GM23338 (cell line): ENCODE results near the gene PXDN.

Experiments
- CREB1 ChIP-seq: fragments of 250-450 bp; sonication (Bioruptor Pico); IDR thresholded peaks from 2 replicates; pipeline ENCODE4 v1.5.0; 2020; ENCODE audit warnings: low read depth, mild to moderate bottlenecking, moderate library complexity
- EZH2 ChIP-seq: fragments of 200-600 bp; sonication (generic); IDR thresholded peaks from one replicate; pipeline ENCODE4 v1.8.0; 2017; ENCODE audit warnings: antibody characterized with exemption, mild to moderate bottlenecking, low read depth; ENCODE audit not compliant: unreplicated experiment
- EZH2phosphoT487 ChIP-seq: fragments of 200-600 bp; sonication (generic); IDR thresholded peaks from one replicate; pipeline ENCODE4 v1.8.1; 2018; ENCODE audit warnings: antibody characterized with exemption; ENCODE audit not compliant: unreplicated experiment
- POLR2AphosphoS5 ChIP-seq: IDR thresholded peaks from 2 replicates; pipeline ENCODE4 v1.6.1; 2016; ENCODE audit warnings: antibody characterized with exemption, low read depth
- TF ChIP-seq, protein P1 (sequence below), 2 experiments: fragments of 200-600 bp in 1 of 2; sonication (generic) in 1 of 2; conservative IDR thresholded peaks; 2 replicates each; pipeline versions ENCODE4 v1.5.1 to v1.6.1; 2016 to 2017; ENCODE audit warnings: antibody characterized with exemption in 2 of 2, low read depth in 2 of 2, mild to moderate bottlenecking in 2 of 2, moderate library complexity in 1 of 2
- TF ChIP-seq, protein P2 (sequence below): IDR thresholded peaks from one replicate; pipeline ENCODE4 v1.6.1; 2018; ENCODE audit warnings: antibody characterized with exemption; ENCODE audit not compliant: unreplicated experiment

DNA sequence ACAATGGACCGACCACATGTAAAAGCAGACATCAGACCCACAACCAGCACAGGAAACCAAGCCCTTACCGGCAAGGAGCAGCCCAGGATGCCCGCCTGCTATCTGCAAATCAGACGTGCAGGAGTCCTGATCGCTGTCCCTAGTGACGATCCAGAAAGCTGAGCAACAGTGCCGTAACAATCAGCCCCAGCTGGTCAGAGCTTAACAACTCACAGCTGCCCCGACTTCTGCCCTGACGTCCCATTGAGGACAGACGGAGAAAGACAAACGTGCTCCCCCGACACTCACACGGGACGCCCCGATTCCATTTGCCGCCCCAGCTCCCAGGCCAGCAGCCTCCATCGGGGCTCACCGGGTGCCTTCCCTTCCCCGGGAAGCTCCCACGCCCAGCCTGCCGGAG is 39.8 kb upstream of the PXDN start:
- TF ChIP-seq, protein P1, sequence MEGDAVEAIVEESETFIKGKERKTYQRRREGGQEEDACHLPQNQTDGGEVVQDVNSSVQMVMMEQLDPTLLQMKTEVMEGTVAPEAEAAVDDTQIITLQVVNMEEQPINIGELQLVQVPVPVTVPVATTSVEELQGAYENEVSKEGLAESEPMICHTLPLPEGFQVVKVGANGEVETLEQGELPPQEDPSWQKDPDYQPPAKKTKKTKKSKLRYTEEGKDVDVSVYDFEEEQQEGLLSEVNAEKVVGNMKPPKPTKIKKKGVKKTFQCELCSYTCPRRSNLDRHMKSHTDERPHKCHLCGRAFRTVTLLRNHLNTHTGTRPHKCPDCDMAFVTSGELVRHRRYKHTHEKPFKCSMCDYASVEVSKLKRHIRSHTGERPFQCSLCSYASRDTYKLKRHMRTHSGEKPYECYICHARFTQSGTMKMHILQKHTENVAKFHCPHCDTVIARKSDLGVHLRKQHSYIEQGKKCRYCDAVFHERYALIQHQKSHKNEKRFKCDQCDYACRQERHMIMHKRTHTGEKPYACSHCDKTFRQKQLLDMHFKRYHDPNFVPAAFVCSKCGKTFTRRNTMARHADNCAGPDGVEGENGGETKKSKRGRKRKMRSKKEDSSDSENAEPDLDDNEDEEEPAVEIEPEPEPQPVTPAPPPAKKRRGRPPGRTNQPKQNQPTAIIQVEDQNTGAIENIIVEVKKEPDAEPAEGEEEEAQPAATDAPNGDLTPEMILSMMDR (conservative IDR thresholded peaks at IDR 0.05; ENCODE audit: low read depth in 2 of 2): no peak
- TF ChIP-seq EZH2phosphoT487: no peak
- no peak for TF ChIP-seq EZH2
- TF ChIP-seq CREB1 (CRISPR knock-in tag): no peak
- TF ChIP-seq, protein P2, sequence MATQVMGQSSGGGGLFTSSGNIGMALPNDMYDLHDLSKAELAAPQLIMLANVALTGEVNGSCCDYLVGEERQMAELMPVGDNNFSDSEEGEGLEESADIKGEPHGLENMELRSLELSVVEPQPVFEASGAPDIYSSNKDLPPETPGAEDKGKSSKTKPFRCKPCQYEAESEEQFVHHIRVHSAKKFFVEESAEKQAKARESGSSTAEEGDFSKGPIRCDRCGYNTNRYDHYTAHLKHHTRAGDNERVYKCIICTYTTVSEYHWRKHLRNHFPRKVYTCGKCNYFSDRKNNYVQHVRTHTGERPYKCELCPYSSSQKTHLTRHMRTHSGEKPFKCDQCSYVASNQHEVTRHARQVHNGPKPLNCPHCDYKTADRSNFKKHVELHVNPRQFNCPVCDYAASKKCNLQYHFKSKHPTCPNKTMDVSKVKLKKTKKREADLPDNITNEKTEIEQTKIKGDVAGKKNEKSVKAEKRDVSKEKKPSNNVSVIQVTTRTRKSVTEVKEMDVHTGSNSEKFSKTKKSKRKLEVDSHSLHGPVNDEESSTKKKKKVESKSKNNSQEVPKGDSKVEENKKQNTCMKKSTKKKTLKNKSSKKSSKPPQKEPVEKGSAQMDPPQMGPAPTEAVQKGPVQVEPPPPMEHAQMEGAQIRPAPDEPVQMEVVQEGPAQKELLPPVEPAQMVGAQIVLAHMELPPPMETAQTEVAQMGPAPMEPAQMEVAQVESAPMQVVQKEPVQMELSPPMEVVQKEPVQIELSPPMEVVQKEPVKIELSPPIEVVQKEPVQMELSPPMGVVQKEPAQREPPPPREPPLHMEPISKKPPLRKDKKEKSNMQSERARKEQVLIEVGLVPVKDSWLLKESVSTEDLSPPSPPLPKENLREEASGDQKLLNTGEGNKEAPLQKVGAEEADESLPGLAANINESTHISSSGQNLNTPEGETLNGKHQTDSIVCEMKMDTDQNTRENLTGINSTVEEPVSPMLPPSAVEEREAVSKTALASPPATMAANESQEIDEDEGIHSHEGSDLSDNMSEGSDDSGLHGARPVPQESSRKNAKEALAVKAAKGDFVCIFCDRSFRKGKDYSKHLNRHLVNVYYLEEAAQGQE: no peak
- TF ChIP-seq POLR2AphosphoS5: no peak
